Measurements from ENCODE around the gene ZNF584.

ZNF584 gene

DNA sequence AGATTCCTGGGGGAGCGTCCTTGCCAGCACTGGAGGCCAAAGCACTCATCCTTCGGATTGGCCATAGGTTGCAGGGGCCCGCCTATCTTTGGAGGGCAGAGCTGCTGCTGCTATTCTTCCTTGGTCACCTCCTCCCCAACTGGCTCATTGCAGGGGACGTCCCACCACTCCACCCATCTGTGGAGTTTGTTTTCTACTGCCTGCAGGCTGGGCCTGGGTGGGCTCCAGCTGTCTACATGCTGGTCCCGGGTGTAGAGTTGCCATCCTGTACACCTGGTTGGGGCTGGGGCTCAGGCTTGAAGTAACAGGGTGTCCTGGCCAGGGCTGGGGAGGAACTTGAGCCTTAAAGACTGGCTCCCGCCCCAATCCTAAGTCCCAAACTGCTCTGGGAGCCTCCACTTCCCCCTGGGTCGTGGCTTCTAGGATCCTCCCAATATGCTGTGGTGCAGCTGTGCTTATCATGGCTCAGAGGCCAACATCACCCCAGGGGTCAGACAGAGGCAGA is 10.9 kb upstream of the ZNF584 start:
- TF ChIP-seq, protein P1, sequence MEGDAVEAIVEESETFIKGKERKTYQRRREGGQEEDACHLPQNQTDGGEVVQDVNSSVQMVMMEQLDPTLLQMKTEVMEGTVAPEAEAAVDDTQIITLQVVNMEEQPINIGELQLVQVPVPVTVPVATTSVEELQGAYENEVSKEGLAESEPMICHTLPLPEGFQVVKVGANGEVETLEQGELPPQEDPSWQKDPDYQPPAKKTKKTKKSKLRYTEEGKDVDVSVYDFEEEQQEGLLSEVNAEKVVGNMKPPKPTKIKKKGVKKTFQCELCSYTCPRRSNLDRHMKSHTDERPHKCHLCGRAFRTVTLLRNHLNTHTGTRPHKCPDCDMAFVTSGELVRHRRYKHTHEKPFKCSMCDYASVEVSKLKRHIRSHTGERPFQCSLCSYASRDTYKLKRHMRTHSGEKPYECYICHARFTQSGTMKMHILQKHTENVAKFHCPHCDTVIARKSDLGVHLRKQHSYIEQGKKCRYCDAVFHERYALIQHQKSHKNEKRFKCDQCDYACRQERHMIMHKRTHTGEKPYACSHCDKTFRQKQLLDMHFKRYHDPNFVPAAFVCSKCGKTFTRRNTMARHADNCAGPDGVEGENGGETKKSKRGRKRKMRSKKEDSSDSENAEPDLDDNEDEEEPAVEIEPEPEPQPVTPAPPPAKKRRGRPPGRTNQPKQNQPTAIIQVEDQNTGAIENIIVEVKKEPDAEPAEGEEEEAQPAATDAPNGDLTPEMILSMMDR (IDR thresholded peaks at IDR 0.05; ENCODE audit: low read depth, low read length, missing control alignments), result no peak
- DNase-seq, result no peak
- Histone ChIP-seq H3K27ac (no peak overlapping the region), H3K4me3 (ENCODE audit: low read depth, low read length) (no peak overlapping the region), H3K36me3 (replicated peaks) (peaks cover 28% of the 10 kb centered on the region), H3K27me3 (replicated peaks) (no peaks in the 10 kb centered on the region)
- in situ Hi-C loops (cut with HindIII; ENCODE audit: low pct_ligation_motif_present, low sequenced_read_pairs), result no loop called here

DNA sequence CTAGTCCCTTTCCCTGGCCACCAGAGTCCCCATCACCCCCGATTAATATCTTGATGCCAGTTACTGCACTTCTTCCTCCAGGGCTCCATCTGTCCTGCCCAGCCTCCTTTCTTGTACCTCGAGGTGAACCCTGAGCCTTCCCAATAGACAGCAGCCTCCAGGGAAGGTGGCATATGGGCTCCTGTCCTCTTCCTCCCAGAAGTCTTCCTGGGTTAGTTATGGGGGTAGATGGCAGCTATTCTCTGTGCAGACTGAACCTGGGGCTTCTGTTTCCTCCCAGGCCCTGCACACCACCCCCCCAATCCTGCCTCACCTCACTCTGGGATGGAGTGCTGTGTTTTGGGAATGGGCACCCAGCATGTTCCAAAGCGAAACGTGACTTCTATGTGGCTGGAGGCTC is 10.4 kb upstream of the ZNF584 start:
- no peak overlapping the region for H3K27ac ChIP-seq
- in situ Hi-C loops (cut with HindIII; ENCODE audit: low pct_ligation_motif_present, low sequenced_read_pairs), result no loop called here
- TF ChIP-seq, protein P1 (IDR thresholded peaks at IDR 0.05; ENCODE audit: low read depth, low read length, missing control alignments), result no peak
- H3K27me3 ChIP-seq (replicated peaks), result no peaks in the 10 kb centered on the region
- no peak for DNase-seq
- H3K36me3 ChIP-seq (replicated peaks), result peaks cover 23% of the 10 kb centered on the region
- no peak overlapping the region for H3K4me3 ChIP-seq (ENCODE audit: low read depth, low read length)

DNA sequence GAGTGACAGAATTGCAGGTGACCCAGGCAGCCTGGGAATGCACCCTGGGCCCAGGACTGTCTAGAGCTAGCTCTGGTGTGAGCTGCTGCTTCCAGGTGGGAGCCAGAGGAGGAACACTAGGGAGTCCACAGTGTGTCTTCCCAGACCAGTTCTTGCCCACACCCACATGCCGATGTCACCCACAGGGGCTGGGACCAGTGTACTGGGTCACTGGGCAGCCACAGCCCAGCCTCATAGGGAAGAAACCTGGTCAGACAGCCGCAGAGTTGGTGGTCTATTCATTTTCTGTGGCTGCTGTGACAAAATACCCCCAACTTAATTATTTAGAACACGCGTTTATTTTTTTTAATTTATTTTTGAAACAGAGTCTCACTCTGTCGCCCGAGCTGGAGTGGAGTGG is 9.9 kb upstream of the ZNF584 start:
- in situ Hi-C loops (cut with HindIII; ENCODE audit: low pct_ligation_motif_present, low sequenced_read_pairs), result no loop called here

DNA sequence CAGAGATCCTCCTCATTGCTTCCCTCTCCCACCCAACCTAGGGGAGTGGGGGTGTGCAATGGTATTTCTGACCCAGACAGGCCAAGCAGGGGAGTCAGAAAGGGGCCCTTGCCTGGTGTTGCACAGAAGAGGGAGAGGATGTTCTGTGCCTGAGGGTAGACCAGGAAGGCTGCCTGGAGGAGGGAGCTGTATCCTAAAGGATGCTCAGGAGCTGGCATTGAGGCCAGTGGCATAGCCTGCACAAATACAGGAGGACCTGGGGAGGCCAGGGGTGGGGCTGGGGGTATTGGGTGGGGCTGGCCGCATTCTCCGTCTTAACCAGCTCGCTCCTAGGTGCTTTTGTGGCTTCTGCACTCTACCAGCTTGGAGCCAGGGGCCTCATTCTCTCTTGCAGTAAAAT is 8.5 kb upstream of the ZNF584 start:
- in situ Hi-C loops (cut with HindIII; ENCODE audit: low pct_ligation_motif_present, low sequenced_read_pairs), result no loop called here
- H3K36me3 ChIP-seq (replicated peaks), result peaks cover 6% of the 10 kb centered on the region
- no peak overlapping the region for H3K27ac ChIP-seq
- no peak overlapping the region for H3K4me3 ChIP-seq (ENCODE audit: low read depth, low read length)
- TF ChIP-seq, protein P1 (IDR thresholded peaks at IDR 0.05; ENCODE audit: low read depth, low read length, missing control alignments), result no peak
- no peaks in the 10 kb centered on the region for H3K27me3 ChIP-seq (replicated peaks)
- DNase-seq, result no peak

More for the DNA sequence above, 9.9 kb upstream of the ZNF584 start:
- TF ChIP-seq, protein P1 (IDR thresholded peaks at IDR 0.05; ENCODE audit: low read depth, low read length, missing control alignments), result no peak
- no peaks in the 10 kb centered on the region for H3K27me3 ChIP-seq (replicated peaks)
- no peak overlapping the region for H3K4me3 ChIP-seq (ENCODE audit: low read depth, low read length)
- no peak overlapping the region for H3K27ac ChIP-seq
- DNase-seq, result no peak
- H3K36me3 ChIP-seq (replicated peaks), result peaks cover 19% of the 10 kb centered on the region

DNA sequence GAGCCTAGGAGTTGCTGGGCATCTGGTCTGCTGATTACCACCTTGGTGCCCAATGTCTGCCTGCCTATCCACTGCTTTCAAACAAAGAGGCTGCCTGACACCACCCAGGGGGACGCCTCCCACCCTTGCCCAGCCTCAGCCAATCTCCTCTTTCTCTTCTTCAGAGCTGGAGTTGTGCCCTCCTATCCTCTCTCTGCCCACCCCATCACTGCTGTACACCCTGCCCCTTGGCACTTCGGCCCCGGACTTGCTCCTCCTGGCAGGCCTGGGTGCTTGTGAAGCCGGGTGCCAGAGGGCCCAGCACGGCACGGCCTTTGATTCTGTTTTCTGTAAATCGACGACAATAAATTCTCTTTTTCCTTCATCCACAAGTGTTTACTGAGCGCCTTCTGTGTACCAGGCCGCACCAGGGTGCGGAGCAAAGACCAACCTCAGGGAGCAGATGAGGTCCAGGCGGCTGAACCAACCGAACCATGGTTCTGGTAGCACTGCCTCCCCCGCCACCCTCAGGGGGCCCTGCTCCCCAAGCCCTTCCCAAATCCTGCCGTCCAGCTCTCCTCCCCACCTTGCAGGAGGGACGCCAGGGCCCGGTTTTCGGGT is 8.0 kb upstream of the ZNF584 start:
- DNase-seq, result no peak
- in situ Hi-C loops (cut with HindIII; ENCODE audit: low pct_ligation_motif_present, low sequenced_read_pairs), result no loop called here
- Histone ChIP-seq H3K4me3 (ENCODE audit: low read depth, low read length) (peak overlapping the region; percentile 60), H3K27me3 (replicated peaks) (no peaks in the 10 kb centered on the region), H3K27ac (no peak overlapping the region), H3K36me3 (replicated peaks) (peaks cover 1% of the 10 kb centered on the region)
- TF ChIP-seq, protein P1 (IDR thresholded peaks at IDR 0.05; ENCODE audit: low read depth, low read length, missing control alignments), result no peak

Data from brain microvascular endothelial cell (primary cell).